ENCODE data around the gene TRERF1.
"Not testable (repeated sequence)": the region's sequence is repeated elsewhere in the genome, so short reads cannot be mapped to it uniquely, and the experiment has no call there.

TRERF1 gene, protein sequence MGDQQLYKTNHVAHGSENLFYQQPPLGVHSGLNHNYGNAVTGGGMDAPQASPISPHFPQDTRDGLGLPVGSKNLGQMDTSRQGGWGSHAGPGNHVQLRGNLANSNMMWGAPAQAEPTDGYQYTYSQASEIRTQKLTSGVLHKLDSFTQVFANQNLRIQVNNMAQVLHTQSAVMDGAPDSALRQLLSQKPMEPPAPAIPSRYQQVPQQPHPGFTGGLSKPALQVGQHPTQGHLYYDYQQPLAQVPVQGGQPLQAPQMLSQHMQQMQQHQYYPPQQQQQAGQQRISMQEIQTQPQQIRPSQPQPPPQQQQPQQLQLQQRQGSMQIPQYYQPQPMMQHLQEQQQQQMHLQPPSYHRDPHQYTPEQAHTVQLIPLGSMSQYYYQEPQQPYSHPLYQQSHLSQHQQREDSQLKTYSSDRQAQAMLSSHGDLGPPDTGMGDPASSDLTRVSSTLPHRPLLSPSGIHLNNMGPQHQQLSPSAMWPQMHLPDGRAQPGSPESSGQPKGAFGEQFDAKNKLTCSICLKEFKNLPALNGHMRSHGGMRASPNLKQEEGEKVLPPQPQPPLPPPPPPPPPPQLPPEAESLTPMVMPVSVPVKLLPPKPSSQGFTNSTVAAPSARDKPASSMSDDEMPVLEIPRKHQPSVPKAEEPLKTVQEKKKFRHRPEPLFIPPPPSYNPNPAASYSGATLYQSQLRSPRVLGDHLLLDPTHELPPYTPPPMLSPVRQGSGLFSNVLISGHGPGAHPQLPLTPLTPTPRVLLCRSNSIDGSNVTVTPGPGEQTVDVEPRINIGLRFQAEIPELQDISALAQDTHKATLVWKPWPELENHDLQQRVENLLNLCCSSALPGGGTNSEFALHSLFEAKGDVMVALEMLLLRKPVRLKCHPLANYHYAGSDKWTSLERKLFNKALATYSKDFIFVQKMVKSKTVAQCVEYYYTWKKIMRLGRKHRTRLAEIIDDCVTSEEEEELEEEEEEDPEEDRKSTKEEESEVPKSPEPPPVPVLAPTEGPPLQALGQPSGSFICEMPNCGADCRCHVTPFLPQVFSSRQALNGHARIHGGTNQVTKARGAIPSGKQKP (N-terminal part only)

DNA sequence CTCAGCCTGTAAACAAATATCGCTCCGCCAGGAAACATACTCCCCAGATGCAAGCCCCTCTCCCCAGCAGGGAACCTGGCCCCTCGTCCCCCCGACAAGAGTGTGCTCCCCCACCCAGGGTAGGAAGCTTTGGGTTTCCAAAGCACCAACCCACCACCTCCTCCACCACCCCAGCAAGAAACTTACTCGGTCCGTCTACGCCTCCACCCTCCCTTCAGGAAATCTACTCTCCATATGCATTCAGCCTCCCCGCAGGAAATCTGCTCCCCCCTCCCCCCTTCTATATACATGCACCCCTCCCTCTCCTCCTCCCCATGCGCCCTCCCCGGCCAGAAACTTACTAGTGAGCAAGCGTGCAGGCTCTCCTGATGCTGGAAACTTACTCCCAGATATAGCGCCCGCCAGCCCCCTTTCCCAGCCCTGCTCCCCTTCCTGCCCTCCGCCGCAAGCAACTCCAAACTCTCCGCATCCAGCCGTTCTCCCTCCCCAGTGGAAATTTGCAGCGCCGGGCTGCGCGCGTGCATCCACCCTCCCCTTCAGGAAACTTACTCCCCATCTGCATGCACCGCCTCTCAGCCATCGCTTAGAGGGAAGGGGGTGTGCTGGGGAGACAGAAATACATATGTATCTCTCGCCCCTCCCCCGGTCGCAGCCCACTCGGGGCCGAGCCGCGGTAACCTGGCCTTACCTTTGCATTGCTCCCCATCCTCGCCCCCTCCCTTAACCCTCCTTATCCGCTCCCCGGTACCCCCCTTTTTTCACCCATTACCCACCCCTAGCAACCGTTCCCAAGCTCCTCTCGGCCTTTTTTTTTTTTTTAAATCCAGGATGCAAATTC, at the start of gene TRERF1:
Gene TRERF1 (minus strand): TSS at position 594 of the 838 bp plus-strand sequence. CDS start 182,336 bp downstream, outside the sequence.
- peak; percentile 28 for DNase-seq (ENCODE audit: low read depth)

DNA sequence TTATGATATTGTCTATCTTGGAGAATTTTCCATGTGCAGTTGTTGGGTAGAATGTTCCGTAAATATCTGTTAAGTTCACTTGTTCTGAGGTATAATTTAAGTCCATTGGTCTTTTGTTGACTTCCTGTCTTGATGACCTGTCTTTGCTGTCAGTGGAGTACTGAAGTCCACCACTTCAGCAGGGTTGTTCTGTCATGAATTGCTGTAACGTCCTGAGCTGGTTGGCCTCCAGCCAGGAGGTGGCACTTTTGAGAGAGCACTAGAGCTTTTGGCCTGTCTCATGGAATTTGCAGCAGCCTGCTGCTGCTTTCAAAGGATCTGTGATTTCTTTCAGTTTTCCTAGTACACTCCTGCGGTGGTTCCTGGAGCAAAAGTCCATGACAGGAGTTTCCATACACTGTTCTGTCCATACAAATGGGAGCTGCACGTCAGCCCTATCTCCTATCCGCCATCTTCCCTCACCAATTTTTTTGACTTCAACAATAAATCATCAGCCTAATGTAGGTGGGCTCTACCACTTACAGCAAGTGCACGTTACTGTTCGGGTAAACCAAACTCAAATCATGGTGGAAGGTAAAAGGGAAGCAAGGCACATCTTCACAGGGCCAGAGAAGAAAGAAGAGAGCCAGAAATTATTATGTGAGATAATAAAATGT, 46.9 kb upstream of the TRERF1 start:
- no peak for DNase-seq (ENCODE audit: low read depth)

DNA sequence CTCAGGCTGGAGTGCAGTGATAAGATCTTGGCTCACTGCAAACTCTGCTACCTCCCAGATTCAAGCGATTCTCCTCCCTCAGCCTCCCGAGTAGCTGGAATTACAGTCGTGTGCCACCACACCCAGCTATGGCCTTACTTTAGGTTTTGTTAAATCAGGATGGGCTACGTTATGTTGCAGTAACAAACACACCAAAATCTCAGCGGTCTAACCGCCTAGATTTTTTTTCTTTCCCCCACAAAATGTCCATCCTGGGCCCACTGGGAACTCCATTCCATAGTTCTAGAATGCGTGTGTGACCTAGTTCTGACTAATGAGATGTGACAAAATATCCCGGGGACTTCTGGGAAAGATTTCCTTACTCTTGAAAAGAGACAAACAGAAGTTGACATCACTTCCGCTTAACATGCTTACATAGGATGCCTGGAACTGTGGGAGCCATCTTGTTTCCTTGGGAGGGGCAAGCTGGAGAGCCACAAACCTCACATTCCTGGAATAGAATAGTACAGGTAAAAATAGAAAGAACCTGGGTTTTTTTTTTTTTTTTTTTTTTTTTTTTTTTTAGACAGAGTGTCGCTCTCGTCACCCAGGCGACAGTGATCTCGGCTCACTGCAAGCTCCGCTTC, 42.3 kb upstream of the TRERF1 start:
- DNase-seq (ENCODE audit: low read depth): no peak

DNA sequence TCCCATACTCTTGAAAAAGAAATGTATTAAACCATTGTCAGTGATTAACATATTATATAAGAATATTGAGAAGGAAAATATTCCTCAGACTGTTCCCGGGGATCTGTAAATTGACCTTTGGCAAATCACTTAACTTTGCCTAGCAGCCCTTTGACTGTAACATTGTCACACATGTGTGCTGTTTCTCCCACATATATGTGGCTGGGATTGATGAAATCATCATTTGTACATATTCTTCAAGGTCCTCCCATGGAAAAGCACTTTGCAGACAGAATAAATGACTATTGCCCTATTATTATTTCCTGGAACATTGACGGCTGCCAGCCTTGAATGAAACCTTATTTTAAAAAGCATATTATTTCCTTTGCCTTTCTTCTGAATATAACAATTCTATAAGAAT, 36.4 kb upstream of the TRERF1 start:
- DNase-seq (ENCODE audit: low read depth): no peak

DNA sequence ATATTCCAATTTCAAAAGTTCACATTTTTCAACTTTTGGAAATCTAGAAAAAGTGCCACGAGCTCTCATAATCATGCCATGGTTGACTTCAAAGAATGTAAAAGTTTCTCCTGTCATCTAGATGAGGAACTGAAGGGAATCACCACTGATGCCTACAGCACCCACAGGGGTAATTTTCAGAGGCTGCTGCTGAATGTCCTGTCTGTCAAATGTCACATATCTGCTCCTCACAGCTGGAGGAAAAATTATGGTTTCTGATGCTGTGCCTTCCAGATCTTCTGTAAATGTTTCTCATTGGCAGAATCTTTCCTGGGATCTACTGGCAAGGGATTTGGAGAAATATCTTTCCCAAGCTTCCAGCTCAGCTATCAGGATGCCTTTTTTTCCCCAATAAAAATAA, 32.5 kb upstream of the TRERF1 start:
- DNase-seq (ENCODE audit: low read depth): no peak

DNA sequence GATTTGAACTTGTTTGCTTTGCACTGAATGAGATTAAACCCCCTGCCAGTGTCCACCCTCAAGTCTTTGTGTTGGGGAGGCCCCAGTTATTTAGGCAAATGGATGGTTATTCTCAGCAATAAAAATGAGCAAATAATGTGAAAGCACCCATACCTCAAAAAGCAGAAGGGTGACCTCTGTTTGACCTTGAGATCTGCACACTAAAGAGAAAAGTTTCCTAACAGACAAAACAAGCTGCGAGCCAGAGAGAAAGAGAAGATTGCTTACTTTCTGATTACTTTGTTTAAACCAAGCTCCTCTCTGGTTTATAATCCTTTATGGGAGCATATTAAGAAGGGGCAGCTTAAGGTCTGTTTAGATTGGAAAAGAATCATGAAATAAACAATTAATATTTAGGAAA, 30.4 kb upstream of the TRERF1 start:
- DNase-seq (ENCODE audit: low read depth): no peak

DNA sequence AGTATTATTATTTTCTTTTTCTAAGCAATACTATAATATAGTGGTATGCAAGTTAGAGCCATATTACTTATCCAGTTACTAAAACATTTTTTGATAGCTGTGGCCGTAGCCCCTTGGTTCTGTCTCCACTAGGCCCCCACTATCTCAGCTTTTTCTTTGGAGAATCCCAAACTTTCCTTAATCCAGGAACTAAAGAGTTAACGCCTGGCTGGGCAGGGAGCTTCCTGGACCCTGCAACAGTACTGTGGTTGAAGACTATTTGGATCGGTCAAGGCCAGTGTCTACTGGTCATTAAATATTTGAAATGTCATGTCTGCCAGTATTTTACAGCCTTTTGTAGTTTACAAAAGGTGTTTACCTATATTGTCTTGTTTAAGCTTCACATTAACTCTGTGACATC, 20.0 kb upstream of the TRERF1 start:
- DNase-seq (ENCODE audit: low read depth): no peak

DNA sequence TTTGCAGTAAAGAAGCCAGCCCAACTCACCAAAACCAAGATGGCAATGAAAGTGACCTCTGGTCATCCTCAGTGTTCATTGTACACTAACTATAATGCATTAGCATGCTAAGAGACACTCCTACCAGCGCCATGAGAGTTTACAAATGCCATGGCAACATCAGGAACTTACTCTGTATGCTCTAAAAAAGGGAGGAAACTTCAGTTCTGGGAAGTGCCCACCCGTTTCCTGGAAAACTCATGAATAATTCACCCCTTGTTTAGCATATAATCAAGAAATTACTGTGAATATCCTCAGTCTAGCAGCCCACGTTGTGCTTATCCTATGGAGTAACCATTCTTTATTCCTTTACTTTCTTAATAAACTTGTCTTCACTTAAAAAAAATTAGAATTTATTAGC, 19.4 kb upstream of the TRERF1 start:
- no peak for DNase-seq (ENCODE audit: low read depth)

DNA sequence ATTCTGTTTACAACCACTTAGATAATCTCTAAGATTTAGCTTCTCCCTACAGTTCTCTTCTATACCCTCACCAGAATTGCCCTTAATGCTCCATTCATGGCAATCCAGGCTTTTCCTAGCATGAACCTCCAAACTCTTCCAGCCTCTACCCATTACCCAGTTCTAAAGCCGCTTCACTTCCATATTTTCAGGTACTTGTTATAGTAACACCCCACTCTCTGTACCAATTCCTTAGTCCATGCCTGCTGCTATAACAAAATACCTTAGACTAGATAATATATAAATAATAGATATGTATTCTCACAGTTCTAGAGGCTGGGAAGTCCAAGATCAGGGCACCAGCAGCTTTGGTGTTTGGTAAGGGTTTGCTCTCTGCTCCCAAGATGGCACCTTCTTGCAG, 16.5 kb upstream of the TRERF1 start:
- no peak for DNase-seq (ENCODE audit: low read depth)

DNA sequence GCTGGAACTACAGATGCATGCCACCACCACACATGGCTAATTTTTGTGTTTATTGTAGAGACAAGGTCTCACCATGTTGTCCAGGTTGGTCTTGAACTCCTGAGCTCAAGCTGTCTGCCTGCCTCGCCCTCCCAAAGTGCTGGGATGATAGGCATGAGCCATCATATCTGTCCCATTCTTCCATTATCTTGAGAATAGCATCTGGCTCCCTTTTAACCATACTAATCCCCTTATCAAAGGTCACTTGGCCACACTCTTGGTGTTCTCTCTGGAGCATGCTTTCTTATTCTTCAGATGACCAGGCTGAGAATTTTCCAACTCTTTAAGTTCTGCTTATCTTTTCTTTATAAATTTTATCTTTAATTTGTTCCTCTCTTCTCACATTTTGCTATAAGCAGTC, 15.9 kb upstream of the TRERF1 start:
- no peak for DNase-seq (ENCODE audit: low read depth)

DNA sequence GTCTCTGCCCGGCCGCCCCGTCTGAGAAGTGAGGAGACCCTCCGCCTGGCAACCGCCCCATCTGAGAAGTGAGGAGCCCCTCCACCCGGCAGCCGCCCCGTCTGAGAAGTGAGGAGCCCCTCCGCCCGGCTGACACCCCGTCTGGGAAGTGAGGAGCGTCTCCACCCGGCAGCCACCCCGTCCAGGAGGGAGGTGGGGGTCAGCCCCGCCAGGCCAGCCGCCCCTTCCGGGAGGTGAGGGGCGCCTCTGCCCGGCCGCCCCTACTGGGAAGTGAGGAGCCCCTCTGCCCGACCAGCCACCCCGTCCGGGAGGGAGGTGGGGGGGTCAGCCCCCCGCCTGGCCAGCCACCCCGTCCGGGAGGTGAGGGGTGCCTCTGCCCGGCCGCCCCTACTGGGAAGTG, 14.7 kb upstream of the TRERF1 start:
- not testable (repeated sequence) for DNase-seq (ENCODE audit: low read depth)

DNA sequence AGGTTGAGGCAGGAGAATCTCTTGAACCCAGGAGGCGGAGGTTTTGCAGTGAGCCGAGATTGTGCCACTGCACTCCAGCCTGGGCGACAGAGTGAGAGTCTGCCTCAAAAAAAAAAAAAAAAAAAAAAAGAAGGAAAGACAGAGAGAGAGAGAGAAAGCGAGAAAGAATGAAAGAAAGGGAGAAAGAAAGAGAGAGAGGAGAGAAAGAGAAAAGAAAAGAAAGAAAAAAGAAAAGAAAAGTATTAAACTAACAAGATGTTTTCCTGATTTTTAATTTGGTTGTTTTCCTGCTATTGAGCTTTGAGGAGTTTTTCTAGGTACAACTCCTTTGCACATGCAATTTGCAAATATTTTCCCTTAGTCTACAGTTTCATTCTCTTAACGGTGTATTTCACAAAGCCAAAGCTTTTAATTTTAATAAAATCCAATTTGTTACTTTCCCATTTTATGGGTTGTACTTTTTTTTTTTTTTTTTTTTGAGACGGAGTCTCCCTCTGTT, 10.8 kb upstream of the TRERF1 start:
- DNase-seq (ENCODE audit: low read depth): no peak

DNA sequence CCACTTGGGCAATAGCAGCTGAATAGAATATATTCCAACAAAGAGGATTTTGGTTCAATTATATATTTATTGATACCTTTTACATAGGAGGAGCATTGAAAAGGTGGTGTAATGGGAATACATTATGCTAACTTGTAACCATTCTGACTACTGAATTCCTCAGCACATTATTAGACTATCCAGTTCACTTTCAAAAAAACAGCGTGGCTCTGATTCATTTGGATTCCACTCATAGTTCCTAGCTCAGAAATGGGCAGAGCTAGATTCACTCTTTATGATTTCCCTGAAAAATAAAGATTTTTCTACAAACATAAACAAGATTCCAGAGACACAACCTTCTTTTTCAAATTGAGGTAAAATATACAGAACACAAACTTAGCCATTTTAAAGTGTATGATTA, 9.2 kb upstream of the TRERF1 start:
- DNase-seq (ENCODE audit: low read depth): no peak

DNA sequence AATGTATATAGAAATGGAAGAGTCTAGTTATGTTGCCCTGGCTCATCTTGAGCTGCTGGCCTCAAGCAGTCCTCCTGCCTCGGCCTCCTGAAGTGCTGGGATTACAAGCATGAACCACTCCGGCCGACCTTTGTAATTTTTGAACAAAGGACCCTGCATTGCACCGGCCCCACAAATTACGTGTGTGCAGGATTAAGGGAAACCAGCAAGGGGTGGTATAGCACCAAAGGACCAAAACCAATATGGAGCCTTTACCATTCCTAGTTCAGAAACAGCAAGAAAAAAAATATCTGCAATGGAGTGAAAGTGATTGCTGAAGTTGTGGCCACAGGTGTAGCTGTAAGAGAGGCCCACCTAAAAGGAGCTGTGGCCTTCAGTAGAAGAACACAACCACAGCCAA, 8.2 kb upstream of the TRERF1 start:
- no peak for DNase-seq (ENCODE audit: low read depth)

DNA sequence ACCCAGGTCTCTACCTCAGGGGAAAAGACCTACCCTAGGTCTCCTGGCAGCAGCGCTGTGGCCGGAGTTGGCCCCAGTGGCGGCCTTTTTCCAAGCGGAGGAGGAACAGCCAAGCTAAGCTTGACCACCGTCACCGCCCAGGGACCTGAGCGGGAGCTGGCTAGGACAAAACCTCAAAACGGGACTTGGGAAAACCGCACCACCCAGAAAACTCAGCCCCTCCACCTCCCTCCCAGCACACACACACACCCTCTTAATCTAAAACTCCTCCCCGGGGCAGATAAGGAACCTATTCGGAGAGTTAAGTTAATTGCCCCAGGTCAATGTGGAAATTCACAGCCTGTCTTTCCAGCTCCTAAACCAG, 2.7 kb upstream of the TRERF1 start:
- DNase-seq (ENCODE audit: low read depth): no peak

DNA sequence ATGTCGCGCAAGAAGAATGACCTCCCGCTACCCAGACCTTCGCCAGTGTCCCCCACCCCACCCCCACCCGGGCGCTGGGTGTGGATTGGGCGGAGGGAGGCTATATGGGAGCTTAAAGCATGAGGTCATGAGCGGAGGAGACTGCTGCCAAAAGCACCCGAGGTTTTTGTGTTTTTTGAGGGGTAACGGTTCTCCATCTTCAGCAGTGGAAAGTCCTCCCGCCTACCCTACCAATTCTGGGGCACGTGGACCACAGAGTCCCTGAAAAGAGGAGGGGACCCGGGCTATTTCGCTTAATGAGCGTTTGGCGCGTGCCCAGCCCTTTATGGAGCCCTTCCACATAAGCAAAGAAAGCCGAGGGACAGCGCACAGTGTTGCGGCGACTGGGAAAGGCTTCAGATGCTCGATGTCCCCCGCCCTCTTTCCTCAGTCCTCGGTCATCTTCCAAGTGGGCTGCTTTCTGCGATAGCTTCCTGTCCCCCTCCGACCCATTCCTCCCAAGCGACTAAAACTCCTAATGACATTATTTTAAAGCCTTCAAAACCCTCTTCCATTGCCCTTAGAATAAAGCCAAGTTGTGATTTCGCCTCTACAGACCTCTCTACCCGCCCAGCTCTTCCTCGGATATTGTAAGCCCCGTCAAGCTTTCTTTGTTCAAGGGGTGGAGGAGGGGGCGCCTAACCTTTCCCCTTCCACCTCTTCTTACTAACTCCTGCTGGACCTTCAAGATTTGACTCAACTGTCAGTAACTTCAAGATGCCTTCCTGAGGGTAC, 2.1 kb upstream of the TRERF1 start:
- no peak for DNase-seq (ENCODE audit: low read depth)

DNA sequence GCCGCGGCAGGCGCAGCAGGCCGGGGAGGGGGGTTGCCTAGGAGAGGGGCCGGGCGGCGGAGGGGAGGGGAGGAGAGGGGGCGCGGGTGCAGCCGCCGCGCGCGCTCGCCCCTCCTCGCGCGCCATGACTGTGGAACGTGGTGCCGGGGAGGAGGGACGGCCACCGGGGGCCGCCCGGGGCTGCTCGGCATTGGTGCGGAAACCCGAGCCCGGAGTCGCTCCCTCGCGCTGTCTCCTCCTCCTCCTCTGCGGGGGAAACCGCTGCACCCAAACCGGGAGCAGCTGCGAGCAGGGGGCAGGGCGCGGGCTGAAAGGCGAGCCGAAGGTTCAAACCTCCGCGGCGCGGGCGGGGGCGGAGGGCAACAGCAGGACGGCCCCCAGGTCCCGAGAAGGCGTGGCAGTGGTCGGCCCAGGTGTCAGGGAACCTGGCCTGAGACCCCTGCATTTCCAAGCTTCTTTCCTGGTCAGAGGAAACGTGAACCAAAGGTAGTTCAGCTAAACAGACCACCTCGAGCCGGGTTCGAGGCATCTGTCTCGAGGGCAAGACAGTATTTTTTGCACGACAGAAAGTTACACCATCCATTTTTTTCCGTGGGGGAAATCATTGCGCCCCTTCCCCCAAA, 1.4 kb upstream of the TRERF1 start:
- peak; percentile 65 for DNase-seq (ENCODE audit: low read depth)

DNA sequence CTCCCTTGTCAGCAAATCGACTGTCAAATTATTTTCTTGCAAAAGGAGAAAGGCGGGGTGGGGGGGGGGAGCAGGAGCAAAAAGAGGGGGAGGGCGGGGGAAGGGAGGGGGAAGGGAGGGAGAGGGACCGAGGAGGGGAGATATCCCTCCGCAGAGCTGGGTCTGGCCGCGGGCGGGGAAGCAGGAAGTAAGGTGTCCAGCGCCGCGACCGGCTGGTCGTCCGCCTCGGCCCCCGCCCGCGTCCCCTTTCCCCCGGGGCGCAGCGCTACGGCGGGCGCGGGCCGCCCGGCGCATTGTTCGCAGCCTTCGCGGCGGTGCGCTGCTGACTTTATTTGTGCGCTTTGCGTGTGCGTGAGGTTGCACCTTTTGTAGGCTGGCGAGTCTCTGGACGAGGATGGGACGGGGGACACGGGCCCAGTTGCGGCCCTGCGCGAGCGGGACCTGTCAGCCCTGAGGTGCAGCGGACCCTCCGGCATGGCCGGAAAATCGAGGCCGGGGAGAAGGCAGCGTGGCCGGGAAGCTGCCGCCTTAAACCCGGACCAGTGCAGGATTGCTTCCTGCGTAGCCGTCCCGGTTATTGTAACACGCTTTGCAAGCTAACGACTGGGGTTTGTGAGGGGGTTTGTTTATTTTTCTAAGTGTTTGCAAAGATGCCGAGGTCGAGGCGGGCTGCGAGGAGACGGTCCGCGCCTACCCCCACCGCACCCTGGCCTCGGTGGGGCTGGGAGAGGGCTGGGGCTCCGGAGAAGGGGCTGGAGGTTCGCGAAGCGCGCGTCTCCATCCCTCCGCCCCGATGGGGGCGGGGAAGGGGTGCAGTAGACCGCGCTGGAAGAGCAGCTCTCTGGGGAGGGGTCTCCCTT, 675 bp upstream of the TRERF1 start:
- DNase-seq (ENCODE audit: low read depth): no peak
